HG02840 (cell line): ENCODE measurements around the gene CTTN.
"Not testable (repeated sequence)": the region's sequence is repeated elsewhere in the genome, so short reads cannot be mapped to it uniquely, and the experiment has no call there.

Experiments used
- ATAC-seq: cut with Tn5 transposase; IDR thresholded peaks from one replicate; pipeline ENCODE4 v1.9.1; 2021; ENCODE audit warnings: mild to moderate bottlenecking, moderate library complexity, moderate number of reproducible peaks; ENCODE audit not compliant: unreplicated experiment, low FRiP score

Gene CTTN

DNA sequence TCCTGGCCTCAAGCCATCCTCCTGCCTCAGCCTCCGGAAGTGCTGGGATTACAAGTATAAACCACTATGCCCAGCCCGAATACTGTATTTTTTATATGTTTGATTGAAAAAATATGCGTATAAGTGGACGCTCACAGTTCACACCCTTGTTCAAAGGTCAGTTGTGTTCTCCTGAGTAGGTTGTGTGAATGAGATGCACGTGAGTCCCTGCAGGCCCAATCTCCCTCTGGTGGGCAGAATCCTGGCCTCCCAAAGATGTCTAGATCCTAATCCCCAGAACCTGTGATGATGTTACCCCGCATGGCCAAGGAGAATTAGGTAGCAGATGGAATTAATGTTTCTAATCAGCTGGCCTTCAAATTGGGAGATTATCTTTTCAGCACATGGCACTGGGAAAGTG, 41.9 kb downstream of the CTTN start:
- no peak for ATAC-seq

DNA sequence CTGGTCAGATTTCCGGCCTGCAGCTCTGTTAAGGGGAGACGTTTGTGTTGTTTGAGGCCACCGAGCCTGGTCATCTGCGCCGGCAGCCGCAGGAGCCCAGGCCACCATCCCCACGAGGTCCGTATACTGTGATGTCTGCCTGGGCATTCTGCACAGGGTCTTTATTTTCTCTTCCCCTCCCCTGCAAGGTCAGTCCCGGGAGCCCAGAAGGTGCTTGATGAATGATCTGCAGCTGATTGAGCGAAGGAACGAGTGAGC, 45.4 kb downstream of the CTTN start:
- no peak for ATAC-seq

DNA sequence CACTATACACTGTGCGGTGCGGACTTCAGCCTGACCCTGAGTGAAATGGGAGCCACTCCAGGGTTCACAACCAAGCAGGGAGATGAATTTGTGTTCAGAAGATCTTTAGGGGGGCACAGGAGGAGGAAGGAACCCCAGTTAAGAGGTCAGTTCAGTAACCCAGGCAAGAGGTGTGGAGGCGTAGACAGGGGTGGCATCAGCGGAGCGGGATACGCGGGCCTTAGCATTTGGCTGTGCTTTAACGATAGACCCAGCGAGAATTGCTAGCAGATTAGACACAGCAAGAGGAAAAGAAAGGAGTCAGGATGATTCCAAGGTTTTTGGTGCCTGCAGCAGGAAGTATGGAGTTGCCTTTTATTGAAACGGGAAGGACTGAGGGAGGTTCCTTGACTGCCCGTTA, 46.8 kb downstream of the CTTN start:
- ATAC-seq, result no peak

DNA sequence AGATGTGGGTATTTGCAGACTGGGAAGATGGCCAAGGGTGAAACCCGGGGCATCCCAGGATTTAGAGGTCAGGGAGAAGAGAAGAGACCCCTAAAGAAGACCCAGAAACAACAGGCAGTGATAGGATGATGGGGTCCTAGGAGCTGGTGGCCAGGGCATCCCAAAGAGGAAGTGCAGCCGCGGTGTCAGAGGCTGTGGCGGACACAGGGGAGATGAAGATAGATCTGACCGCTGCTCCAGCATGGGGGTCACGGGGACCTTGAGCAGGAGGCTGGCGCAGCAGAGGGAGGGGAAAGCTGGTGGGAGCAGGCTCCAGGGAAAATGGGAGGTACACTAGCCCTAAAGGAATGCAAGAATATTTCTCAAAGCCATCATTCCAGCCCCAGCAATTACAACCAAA, 47.3 kb downstream of the CTTN start:
- ATAC-seq, result no peak

DNA sequence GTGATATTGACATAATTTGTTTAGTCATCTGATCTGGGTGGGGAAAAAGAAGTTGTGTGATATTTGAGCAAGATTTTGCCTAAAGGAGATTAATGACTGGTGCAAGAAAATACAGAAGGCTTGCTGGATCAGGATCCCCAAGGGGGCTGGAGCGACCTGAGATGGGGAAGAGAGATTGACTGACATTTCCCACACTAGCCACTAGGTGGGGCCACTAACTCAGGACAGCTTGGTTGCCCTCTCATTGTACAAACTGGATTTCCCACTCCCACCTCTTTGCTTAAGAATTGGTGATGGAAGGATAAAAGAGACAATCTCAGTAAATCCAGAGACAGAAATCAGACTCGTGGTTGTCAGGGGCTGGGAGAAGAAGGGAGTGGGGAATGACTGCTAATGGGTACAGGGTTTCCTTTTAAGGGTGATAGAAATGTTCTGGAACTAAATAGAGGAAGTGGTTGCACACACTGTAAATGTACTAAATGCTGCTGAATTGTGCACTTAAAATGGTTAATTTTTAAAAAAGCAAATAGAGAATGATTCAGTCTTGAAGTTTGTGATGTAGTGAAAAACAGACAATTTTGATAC, 50.7 kb downstream of the CTTN start:
- ATAC-seq, result no peak

DNA sequence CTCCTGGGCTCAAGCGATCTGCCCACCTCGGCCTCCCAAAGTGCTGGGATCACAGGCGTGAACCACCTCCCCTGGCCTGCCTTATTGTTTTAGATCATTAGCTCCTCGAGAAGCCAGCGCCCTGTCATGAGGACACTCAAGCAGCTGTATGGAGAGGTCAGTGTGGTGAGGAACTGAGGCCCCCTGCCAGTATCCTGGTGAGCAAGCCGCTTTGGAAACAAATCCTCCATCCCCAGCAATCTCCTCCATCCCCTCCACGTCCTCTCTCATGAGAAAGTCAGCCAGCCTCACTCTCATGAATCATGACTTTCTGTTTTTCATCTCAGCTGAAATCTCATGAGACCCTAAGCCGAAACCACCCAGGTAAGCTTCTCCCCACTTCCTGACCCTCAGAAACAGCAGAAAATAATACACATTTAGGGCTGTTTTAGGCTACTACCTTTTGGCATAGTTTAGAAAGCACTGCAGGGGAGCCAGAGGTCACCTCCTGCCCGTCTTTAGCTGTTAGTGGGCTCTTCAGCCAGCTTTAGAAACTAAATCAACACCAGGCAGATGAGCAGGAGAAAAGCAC, 56.0 kb downstream of the CTTN start:
- ATAC-seq, result no peak

DNA sequence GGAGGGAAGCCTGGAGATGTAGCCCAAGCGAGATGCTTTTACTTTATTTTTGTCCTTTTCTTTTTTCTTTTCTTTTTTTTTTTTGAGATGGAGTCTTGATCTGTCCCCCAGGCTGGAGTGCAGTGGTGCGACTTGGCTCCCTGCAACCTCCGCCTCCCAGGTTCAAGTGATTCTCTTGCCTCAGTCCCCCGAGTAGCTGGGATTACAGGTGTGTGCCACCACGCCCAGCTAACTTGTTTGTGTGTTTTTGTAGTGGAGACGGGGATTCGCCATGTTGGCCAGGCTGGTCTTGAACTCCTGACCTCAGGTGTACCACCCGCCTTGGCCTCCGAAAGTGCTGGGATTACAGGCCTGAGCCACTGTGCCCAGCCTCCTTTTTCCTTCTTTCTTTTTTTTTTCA, 56.5 kb downstream of the CTTN start:
- ATAC-seq, result not testable (repeated sequence)

DNA sequence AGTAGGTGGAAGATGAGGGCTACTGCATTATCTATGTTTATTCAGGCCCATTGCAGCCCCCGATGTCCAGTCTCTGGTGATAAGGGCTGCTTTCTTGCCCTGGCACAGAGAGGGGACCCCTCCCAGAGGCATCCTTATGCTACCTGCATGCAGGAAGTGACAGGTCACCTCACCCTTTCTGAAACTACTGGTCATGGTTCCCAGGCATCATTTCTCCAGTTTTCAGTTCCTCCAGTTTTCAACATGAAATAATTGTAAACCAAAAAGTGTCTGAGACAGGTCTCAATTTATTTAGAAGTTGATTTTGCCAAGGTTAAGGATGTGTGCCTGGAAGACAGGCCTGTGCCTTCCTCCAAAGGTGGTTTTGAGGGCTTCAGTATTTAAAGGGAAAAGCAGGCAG, 57.0 kb downstream of the CTTN start:
- ATAC-seq, result no peak

DNA sequence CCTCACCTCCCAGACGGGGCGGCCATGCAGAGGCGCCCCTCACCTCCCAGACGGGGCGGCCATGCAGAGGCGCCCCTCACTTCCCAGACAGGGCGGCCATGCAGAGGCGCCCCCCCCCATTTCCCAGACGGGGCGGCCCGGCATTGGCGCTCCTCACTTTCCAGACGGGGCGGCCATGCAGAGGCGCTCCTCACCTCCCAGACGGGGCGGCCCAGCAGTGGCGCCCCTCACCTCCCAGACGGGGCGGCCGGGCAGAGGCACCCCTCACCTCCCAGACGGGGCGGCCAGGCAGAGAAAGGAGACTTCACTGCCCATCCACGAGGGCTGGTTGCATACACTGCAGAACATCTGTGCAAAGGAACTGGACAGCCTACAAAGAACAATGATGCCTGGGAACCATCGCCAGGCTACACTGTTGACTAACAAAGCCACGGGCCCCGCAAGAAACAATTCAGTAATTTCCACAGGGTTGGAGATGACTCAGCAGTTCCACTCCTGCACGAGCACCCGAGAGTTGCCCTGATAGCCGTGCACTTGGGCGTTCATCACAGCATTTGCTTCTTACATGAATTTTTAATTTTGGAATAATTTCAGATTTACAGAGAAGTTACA, 58.7 kb downstream of the CTTN start:
- ATAC-seq, result no peak

DNA sequence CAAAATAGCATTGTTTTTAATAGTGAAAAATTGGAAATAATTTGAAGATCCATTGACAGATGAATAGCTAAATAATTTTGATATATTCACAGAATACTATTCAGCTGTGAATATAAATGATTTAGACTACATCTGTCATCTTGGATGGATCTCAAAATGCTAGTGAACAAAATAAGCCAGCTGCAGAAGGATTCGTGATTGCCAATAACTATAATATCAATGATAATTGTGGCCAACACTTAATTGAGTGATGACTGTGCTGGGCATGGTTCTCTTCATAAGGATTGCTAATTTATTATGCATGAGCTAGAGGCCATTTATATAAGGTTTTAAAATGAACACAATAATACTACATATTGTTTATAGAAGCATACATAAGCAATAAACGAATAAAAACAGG, 60.4 kb downstream of the CTTN start:
- ATAC-seq, result no peak

DNA sequence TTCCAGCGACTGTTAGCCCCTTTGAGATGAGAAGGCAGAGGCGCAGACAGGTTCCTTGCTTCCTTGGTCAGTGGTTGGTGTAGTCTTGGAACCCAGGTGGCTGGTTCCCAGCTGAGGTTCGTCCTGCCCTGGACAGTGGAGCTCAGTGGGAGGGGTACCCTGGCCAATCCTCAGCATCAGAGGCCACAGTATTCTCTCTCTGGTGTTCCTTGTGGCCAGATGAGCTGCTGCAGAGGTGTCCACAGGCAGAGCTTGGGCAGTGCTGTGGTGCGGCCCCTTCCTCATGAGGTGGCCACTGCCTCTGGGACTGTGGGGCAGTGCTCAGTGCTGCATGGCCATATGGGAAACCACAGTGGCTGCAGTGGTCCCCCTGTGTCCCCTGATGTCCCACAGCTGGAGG, 61.8 kb downstream of the CTTN start:
- no peak for ATAC-seq

DNA sequence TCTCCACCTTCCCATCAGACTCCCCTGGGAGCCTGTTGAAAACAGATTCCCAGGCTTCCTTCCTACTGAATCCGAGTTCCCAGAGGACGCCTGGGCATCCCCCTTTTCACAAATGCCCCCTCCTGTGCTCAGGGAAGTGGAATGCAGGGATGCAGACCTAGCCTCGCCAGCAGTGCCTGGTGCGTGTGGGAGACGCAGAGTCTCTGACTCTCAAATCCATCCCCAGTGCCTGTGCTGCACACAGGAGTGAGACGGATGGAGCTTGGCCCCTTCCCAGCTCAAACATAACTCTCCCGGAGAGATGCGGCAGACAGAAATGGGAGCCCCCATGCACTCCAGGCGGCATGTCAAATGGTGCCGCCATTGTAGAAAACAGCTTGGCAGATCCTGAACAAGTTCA, 62.6 kb downstream of the CTTN start:
- ATAC-seq, result no peak

DNA sequence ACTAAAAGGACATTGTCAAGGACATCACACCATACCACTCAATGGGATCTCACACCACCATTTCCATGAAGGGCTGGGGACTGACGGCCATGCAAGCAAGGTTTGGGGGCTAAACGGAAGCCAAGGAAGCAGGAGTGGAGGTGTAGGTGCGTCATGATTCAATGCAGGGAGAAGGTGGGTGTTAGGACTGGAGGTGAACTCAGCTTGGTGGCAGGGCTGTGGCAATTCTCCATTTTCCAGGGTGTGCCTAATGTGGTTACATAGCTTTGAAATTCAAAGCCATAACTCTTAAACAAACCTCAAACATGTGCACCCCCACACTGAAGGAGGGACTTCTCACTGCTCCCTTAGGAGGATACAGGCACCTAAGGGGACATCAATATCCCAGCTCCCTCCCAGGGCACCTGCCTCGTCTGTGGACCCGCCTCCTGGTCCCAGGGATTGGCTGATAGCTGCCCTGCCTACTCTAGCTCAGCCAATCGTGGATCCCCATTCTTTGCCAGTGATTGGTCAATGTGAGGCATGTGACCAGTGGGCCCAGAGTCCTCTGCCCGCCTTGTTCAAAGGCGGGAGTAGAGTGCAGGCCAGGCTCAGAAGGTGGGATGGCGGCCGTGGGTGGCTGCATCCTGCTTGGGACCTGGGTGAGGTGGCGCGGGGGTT, 64.6 kb downstream of the CTTN start:
- no peak for ATAC-seq

DNA sequence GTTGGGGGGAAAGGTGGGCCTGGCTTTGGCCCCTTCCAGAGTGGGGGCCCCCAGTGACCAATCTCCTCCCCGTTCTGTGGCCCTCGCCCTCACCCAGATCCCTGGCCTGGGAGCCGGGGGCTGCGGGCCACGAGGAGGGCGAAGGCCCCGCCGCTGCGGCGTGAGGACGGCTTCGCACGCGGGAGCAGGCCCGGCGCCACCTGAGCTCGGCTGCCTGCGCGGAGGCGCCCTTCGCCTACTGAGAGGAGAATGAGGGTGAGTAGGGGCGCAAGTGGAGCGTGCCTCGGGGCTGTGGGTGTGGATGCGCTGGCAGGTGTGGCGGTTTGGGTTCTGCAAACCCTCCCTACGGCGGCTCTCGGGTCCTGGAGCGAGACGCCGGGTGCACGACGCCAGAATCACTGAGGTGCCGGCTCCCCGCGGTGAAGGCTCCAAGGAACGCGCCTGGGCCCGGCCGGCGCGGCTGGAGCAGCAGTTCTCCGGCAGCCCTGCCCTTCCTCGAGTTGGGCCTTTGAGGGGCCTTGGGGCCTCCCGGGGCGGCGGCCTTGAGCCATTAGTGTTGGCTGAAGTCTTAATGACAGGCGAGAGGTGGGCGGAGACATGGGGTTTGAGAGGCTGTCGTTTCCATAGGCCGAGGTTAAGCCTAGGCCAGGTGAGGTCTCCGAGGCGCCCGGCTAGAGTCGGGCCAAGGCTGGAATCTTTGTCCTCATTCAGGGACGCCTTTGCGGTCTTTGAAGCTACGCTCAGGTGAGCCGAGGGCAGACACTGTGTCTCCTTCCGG, 65.3 kb downstream of the CTTN start:
- no peak for ATAC-seq

DNA sequence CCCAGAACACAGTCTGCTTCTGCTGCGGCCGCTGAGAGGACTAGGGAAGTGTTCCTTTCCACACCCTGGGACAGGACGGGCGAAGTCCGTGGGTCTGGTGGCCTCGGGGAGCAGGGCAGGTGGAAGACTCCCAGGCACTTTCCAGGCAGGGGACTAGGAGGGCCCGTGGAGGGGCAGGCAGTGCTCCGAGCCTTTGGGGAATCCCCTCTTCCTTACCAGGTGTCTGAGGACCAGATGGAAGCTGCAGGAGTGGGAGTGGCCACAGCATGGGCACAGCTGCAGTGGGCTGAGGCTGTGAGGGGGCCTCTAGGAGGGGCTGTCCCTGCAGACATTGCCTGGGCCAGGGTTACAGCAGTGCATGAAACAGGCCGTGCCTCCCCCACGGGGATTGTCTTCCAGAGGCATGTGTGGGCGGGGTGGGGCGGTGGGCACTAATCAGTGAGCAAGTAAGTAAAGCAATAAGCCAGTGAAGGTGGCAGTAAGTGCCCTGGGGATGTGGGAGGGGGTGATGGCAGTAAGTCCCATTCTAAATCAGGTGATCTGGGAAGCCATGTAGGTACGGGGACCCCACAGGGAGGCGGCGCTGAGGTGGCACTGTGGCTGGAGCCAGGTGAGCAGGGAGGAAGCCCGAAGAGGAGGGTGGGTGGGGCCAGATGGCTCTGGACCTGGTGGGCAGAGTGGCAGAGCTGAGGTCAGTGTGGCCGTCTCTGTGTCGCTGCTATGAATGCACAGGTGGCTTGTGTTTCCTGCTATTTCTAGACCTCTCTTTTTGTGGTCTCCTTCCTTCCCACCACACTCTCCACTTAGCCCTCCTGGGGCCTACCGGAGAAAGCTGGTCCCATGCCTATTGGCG, 66.4 kb downstream of the CTTN start:
- no peak for ATAC-seq

DNA sequence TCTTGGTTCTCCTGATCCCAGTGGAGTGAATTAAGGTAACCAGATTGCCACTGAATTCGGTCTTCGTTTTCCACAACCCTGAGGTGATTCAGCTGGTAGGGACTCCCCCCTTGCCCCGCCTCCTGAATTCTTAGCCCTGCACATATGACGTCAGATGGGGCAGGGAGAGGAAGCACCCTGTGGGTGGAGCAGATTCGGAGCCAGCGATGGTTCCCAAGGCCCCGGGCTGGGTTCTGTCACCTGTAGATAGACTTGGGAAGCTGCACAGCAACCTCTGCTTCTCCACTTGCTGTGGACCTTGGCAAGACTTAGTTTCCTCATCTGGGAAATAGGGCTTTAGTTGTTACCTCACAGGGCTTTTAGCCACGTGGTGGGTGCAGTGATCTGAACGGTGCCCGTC, 67.8 kb downstream of the CTTN start:
- no peak for ATAC-seq

DNA sequence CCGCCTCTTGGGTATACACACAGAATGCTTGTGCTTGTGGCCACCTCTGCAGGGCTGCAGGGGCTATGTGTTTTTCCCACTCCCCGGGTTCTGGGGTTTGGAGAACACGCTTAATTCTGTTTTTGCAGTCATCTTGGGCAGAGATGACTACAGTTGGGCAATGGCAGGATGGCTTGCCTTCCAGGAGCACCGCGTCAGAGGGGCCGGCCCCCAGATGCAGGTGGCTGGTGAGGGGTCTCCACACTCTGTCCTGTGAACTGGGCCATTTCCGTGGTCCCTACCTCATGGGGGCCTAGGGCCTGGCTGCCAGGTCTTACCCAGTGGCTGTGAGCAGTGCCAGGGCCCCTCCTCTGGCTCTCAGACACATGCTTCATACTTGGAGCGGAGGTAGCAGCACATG, 68.3 kb downstream of the CTTN start:
- ATAC-seq, result no peak

DNA sequence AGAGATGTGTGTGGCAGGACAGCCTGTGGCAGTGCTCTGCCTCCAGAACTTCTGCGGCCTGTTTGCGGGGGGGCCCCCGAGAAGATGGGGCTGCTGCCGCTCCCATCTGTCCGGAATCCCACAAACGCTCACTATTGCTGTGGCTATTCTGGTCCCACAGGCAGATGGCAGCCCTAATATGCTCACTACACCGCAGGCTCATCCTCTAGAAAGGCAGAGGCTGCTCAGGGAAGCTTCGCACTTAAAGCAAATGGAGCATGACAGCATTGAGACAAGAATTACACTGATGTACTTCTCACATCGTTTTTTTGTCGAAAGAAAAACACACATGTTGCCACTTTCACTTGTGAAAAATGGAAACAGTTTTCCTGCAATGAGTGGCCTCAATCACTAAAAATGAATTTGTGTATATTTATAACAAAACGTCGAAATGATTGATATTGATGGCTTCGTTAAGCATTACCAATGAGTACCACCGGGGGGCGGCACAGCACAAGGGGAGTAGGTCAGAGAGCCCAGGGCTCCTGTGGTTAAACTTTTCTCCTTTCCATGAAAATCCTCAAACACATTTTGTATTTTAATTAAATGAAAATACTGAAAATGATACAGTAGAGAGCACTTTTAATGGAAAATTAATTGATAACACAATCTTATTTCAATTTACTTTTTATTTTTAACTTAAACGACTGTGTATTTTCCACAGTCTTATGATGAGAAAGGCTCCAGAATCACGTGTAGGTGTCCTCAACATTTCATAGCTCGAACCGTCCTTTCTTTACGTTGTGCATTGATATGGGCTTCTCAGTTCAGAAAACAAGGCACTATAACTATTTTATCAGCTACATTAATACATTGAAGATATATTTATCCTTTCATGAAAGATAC, 69.1 kb downstream of the CTTN start:
- ATAC-seq, result no peak
